Measurements from ENCODE around the gene IL1F10.

DNA sequence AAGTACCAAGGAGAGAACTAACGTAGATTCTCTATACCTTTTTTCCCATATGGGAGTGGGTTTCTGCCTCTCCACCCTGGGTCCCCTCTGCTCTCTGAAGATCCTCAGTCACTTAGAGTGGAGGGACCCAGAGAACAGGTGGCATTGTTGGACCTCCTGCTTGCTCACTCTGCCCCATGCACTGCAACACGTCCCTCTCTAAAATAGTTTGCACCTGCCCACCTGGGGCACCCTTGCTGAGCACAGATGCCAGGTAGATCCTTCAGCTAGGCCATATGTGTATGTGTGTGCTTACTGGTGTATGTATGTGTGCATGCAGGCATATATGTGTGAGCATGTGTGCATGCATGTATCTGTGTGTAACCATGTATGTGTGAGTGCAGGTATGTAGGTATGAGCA is 6.5 kb upstream of the IL1F10 start:
- TF ChIP-seq, protein P1, sequence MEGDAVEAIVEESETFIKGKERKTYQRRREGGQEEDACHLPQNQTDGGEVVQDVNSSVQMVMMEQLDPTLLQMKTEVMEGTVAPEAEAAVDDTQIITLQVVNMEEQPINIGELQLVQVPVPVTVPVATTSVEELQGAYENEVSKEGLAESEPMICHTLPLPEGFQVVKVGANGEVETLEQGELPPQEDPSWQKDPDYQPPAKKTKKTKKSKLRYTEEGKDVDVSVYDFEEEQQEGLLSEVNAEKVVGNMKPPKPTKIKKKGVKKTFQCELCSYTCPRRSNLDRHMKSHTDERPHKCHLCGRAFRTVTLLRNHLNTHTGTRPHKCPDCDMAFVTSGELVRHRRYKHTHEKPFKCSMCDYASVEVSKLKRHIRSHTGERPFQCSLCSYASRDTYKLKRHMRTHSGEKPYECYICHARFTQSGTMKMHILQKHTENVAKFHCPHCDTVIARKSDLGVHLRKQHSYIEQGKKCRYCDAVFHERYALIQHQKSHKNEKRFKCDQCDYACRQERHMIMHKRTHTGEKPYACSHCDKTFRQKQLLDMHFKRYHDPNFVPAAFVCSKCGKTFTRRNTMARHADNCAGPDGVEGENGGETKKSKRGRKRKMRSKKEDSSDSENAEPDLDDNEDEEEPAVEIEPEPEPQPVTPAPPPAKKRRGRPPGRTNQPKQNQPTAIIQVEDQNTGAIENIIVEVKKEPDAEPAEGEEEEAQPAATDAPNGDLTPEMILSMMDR (conservative IDR thresholded peaks at IDR 0.05; ENCODE audit: low read length) = no peak
- no peak for TF ChIP-seq EZH2phosphoT487 (IDR thresholded peaks at IDR 0.05; ENCODE audit: borderline replicate concordance, low read depth, low read length)
